ENCODE data around the gene NAP1L4. TPM values are rescaled to one million over a fixed set of nuclear protein-coding genes. Genes with fewer than 3 reads are reported as not detected.
A peak's percentile ranks its signal among the peaks of the same experiment; 100 is the strongest.

NAP1L4 gene
- total RNA-seq, 4 donors from 2014 or later = 67.2 to 99.0 (median 82.4) TPM

DNA sequence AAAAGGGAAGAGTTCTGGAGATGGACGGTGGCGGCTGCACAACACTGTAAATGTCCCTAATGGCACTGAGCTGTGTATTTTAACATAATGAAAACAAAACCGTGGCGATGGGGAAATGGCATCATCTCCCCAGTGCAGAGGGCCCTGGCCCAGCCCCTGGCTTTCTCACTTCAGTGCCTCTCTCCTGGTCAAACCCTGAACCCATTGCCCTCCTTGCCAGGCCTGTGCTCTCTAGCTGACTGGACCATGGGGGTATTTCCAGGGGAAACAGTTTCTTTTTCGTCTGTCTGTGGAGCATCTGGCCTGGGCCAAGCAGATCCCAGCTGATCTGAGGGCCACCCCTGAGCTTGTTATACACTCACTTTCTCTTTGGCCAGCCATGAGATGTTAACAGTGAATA is 17.4 kb upstream of the NAP1L4 start:
- TF ChIP-seq POLR2A (IDR thresholded peaks at IDR 0.05) = no peak
- TF ChIP-seq, protein P1, sequence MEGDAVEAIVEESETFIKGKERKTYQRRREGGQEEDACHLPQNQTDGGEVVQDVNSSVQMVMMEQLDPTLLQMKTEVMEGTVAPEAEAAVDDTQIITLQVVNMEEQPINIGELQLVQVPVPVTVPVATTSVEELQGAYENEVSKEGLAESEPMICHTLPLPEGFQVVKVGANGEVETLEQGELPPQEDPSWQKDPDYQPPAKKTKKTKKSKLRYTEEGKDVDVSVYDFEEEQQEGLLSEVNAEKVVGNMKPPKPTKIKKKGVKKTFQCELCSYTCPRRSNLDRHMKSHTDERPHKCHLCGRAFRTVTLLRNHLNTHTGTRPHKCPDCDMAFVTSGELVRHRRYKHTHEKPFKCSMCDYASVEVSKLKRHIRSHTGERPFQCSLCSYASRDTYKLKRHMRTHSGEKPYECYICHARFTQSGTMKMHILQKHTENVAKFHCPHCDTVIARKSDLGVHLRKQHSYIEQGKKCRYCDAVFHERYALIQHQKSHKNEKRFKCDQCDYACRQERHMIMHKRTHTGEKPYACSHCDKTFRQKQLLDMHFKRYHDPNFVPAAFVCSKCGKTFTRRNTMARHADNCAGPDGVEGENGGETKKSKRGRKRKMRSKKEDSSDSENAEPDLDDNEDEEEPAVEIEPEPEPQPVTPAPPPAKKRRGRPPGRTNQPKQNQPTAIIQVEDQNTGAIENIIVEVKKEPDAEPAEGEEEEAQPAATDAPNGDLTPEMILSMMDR (IDR thresholded peaks at IDR 0.05) = no peak
- 69 to 76% methylated on average over 5 of the region's 5 CpGs for WGBS, 2 donors
- no peak for DNase-seq (ENCODE audit: low spot score in 2 of 2)
- intact Hi-C loops (cut with DNase I; ENCODE audit: low total_unique reads) = no loop called here
- H3K4me3 ChIP-seq (ENCODE audit: low read depth, poor library complexity, severe bottlenecking) = no peak overlapping the region

DNA sequence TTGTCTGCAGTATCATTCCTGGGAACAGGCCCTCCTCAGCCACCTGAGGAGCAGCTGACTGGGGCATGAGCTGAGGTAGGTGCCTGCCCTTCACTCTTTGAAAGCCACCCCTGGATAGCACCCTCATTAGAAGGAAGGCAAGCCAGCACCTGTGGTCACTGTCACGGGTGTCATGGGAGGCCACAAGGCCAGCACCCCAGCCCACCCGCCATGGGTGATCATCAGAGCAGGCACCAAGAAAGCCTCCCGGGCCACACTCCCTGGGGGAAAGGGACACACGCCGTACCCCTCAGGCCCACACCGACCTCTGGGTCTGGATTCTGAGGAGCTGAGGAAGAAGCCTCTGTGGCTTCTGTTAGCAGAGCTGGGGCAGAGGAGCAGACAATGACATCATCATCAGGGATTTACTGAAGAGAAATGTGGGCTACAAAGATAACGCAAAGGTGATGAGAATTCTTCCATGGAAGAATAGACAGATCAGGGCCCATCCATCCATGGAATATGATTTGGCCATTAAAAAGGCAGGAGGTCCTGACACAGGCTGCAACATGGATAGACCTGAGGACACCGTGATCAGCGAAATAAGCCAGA is 16.7 kb upstream of the NAP1L4 start:
- TF ChIP-seq, protein P1 (IDR thresholded peaks at IDR 0.05) = no peak
- TF ChIP-seq POLR2A (IDR thresholded peaks at IDR 0.05) = no peak
- no peak for DNase-seq (ENCODE audit: low spot score in 2 of 2)
- WGBS, 2 donors = 87 to 90% methylated on average over 9 of the region's 9 CpGs
- intact Hi-C loops (cut with DNase I; ENCODE audit: low total_unique reads) = no loop called here
- H3K4me3 ChIP-seq (ENCODE audit: low read depth, poor library complexity, severe bottlenecking) = no peak overlapping the region

DNA sequence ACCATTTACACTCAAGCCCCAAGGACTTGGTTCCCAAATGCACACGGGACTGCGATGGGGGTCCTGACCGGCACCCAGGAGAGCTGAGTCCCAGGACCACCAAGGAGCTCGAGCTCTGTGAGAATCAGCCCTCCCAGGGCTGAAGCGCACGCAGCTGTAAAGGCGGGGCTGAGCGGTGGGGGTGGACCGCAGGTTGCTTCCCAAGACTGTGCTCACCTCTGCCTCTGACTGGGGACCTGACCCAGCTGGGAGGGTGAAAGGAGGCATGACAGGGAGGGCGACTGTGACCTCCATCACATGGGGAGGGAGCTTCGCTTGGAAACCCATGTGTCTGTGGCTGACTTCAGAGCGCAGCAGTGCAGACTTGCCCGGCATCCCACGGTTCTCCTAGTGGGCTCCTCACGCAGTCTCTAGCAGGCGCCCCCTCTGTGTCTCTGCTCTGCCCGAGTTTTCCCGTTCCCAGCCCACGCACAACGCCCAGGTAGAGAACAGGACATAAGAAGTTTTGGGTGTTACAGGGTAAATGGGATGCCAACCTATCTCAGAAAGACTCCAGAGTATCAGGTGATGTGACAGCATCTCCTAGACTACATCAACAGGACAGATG is 15.4 kb upstream of the NAP1L4 start:
- intact Hi-C loops (cut with DNase I; ENCODE audit: low total_unique reads) = no loop called here
- WGBS, 2 donors = 83 to 86% methylated on average over 20 of the region's 20 CpGs
- TF ChIP-seq, protein P1 (IDR thresholded peaks at IDR 0.05) = no peak
- no peak for TF ChIP-seq POLR2A (IDR thresholded peaks at IDR 0.05)
- no peak overlapping the region for H3K4me3 ChIP-seq (ENCODE audit: low read depth, poor library complexity, severe bottlenecking)
- no peak for DNase-seq (ENCODE audit: low spot score in 2 of 2)

DNA sequence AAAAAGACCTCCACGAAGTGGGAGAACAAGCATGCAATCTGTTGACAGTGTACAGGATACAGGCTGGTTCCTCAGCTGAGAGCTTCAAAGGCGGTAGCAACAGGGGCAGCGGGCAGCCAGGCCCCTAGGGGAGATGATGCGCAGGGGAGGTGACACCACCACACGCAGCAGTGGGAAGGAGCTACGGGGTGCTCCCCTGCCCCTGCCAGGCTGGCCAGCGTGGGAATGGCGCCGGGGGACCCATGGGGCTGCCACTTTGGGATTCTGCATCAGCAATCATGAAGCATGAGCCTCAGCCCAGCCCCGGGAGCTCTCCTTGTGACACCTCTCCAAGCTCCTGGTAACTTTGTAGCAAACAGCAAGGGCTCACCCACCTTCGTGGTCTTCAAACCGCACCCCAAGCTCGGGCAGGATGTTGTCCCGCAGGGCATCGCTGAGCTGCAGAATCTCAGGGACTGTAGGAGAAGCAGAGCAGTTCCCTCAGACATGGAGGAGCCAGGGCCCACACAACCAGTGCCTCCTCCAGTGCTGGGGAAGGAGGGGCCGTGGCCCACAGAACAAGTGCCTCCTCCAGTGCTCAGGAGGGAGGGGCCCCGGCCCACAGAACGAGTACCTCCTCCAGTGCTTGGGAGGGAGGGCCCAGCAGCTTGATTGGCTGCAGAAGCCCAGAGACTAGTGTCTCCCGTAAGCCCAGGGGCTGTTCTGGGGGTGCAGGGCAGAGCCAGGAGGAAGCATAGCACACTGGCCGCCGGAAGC is 14.6 kb upstream of the NAP1L4 start:
- DNase-seq (ENCODE audit: low spot score in 2 of 2) = no peak
- 72 to 76% methylated on average over 16 to 21 of the region's 21 CpGs for WGBS, 2 donors
- H3K4me3 ChIP-seq (ENCODE audit: low read depth, poor library complexity, severe bottlenecking) = no peak overlapping the region
- TF ChIP-seq, protein P1 (IDR thresholded peaks at IDR 0.05) = no peak
- no peak for TF ChIP-seq POLR2A (IDR thresholded peaks at IDR 0.05)
- intact Hi-C loops (cut with DNase I; ENCODE audit: low total_unique reads) = no loop called here

DNA sequence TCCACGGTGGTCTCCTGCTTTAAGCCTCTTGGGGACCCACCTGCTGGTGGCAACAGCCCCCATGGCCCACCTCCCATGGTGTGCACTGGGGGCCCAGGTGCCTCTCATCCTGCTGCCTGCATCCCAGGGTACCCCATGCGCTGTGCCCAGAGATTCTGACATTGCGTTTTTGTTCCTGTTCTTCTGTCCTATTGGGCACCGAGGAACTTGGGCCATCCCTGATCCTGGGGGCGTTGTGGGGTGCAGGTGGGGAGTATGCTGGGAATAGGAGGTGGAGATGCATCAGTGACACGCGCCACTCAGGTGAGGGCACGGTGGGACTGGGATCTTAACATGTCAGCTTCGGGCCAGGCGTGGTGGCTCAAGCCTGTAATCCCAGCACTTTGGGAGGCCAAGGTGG is 12.4 kb upstream of the NAP1L4 start:
- no peak overlapping the region for H3K4me3 ChIP-seq (ENCODE audit: low read depth, poor library complexity, severe bottlenecking)
- DNase-seq (ENCODE audit: low spot score in 2 of 2) = peak in 1 of 2 donors; percentile 76
- intact Hi-C loops (cut with DNase I; ENCODE audit: low total_unique reads) = no loop called here
- no peak for TF ChIP-seq POLR2A (IDR thresholded peaks at IDR 0.05)
- TF ChIP-seq, protein P1 (IDR thresholded peaks at IDR 0.05) = no peak
- WGBS, 2 donors = 90 to 95% methylated on average over 10 of the region's 10 CpGs

Measured in lower leg skin (tissue), 4 donors.